Loucy (cell line): ENCODE measurements around the gene MYO5C.

Experiments used
- EZH2phosphoT487 ChIP-seq: fragments of 200-600 bp; IDR thresholded peaks from 2 replicates; pipeline ENCODE4 v1.6.1; 2018; ENCODE audit warnings: antibody characterized with exemption, mild to moderate bottlenecking, moderate library complexity, borderline replicate concordance
- TF ChIP-seq, protein P1 (sequence below): fragments of 200-600 bp; sonication (generic); conservative IDR thresholded peaks from 2 replicates; pipeline ENCODE4 v1.5.1; 2014; ENCODE audit warnings: mild to moderate bottlenecking, antibody characterized with exemption, low read length

GRCh38 chr15:52150043-52150825 lies 145.4 kb downstream of the MYO5C start:
- TF ChIP-seq, protein P1, sequence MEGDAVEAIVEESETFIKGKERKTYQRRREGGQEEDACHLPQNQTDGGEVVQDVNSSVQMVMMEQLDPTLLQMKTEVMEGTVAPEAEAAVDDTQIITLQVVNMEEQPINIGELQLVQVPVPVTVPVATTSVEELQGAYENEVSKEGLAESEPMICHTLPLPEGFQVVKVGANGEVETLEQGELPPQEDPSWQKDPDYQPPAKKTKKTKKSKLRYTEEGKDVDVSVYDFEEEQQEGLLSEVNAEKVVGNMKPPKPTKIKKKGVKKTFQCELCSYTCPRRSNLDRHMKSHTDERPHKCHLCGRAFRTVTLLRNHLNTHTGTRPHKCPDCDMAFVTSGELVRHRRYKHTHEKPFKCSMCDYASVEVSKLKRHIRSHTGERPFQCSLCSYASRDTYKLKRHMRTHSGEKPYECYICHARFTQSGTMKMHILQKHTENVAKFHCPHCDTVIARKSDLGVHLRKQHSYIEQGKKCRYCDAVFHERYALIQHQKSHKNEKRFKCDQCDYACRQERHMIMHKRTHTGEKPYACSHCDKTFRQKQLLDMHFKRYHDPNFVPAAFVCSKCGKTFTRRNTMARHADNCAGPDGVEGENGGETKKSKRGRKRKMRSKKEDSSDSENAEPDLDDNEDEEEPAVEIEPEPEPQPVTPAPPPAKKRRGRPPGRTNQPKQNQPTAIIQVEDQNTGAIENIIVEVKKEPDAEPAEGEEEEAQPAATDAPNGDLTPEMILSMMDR, result no peak
- no peak for TF ChIP-seq EZH2phosphoT487
